Stomach (tissue), 4 donors: ENCODE measurements around the gene RPL5.

Experiments used
- CTCF ChIP-seq, 7 experiments: fragments of 450-650 bp in 4 of 7; fragments of 200-600 bp in 3 of 7; sonication (generic) in 3 of 7; IDR thresholded peaks; one replicate each; pipeline ENCODE4 v1.5.1; 2016 to 2019; ENCODE audit warnings: antibody characterized with exemption in 7 of 7, control low read depth in 2 of 7, mild to moderate bottlenecking in 1 of 7
- EP300 ChIP-seq: sonication (generic); formaldehyde crosslinking; IDR thresholded peaks from one replicate; pipeline ENCODE4 v1.6.1; 2017; ENCODE audit warnings: antibody characterized with exemption
- POLR2A ChIP-seq, 4 donors: fragments of 450-650 bp; IDR thresholded peaks; one replicate each; pipeline ENCODE4 v1.6.1; 2016; ENCODE audit warnings: antibody characterized with exemption in 4 of 4, control low read depth in 2 of 4, mild to moderate bottlenecking in 1 of 4, moderate library complexity in 1 of 4
- POLR2AphosphoS5 ChIP-seq, 3 donors: sonication (generic); formaldehyde crosslinking; IDR thresholded peaks; one replicate each; pipeline ENCODE4 v1.6.1; 2016; ENCODE audit warnings: antibody characterized with exemption in 3 of 3

GRCh38 chr1:92790867-92791266 lies 41.0 kb upstream of the RPL5 start:
- no peak for TF ChIP-seq CTCF (IDR thresholded peaks at IDR 0.05)
- no peak for TF ChIP-seq POLR2A (IDR thresholded peaks at IDR 0.05)
- TF ChIP-seq POLR2AphosphoS5 (IDR thresholded peaks at IDR 0.05) = no peak
- TF ChIP-seq EP300 = no peak
